ENCODE measurements around the gene ZYX. TPM values are rescaled to one million over a fixed set of nuclear protein-coding genes. Genes with fewer than 3 reads are reported as not detected.
A peak's percentile ranks its signal among the peaks of the same experiment; 100 is the strongest.

The ZYX gene, protein sequence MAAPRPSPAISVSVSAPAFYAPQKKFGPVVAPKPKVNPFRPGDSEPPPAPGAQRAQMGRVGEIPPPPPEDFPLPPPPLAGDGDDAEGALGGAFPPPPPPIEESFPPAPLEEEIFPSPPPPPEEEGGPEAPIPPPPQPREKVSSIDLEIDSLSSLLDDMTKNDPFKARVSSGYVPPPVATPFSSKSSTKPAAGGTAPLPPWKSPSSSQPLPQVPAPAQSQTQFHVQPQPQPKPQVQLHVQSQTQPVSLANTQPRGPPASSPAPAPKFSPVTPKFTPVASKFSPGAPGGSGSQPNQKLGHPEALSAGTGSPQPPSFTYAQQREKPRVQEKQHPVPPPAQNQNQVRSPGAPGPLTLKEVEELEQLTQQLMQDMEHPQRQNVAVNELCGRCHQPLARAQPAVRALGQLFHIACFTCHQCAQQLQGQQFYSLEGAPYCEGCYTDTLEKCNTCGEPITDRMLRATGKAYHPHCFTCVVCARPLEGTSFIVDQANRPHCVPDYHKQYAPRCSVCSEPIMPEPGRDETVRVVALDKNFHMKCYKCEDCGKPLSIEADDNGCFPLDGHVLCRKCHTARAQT
- 284 to 295 TPM (median 290 TPM) in 3 replicates for total RNA-seq

GRCh38 chr7:143380646-143381426, at the start of gene ZYX:
Gene ZYX, plus strand, starts transcription at chr7:143381345. Its CDS starts 227 bp downstream, at chr7:143381572.
- Mint-ChIP-seq H3K27me3 (ENCODE audit: low read depth) (no peaks in the 10 kb centered on the region), H3K4me1 (peaks cover 31% of the 10 kb centered on the region), H3K36me3 (no peaks in the 10 kb centered on the region), H3K9me3 (no peaks in the 10 kb centered on the region), H3K27ac (peak within 1 kb of the TSS; percentile 87), H3K4me3 (peak within 1 kb of the TSS; percentile 76)
- DNase-seq (ENCODE audit: low spot score in 2 of 2, unreplicated experiment in 2 of 2): peak; percentile 82 to 88
- TF ChIP-seq CTCF (IDR thresholded peaks at IDR 0.05; ENCODE audit: unreplicated experiment): no peak

- Mint-ChIP-seq H3K4me3 (no peak overlapping the region), H3K36me3 (no peaks in the 10 kb centered on the region), H3K4me1 (no peaks in the 10 kb centered on the region), H3K27ac (no peak overlapping the region), H3K27me3 (ENCODE audit: low read depth) (peaks cover 18% of the 10 kb centered on the region), H3K9me3 (no peaks in the 10 kb centered on the region)
- TF ChIP-seq CTCF (IDR thresholded peaks at IDR 0.05; ENCODE audit: unreplicated experiment): no peak
- DNase-seq (ENCODE audit: low spot score in 2 of 2, unreplicated experiment in 2 of 2): no peak
Measured at GRCh38 chr7:143334244-143334643, 46.9 kb upstream of the ZYX start.

GRCh38 chr7:143337216-143337615, 43.9 kb upstream of the ZYX start:
- no peaks in the 10 kb centered on the region for H3K4me1 Mint-ChIP-seq
- H3K36me3 Mint-ChIP-seq: no peaks in the 10 kb centered on the region
- H3K4me3 Mint-ChIP-seq: no peak overlapping the region
- peaks cover 23% of the 10 kb centered on the region for H3K27me3 Mint-ChIP-seq (ENCODE audit: low read depth)
- DNase-seq (ENCODE audit: low spot score in 2 of 2, unreplicated experiment in 2 of 2): no peak
- no peak overlapping the region for H3K27ac Mint-ChIP-seq
- no peak for TF ChIP-seq CTCF (IDR thresholded peaks at IDR 0.05; ENCODE audit: unreplicated experiment)
- no peaks in the 10 kb centered on the region for H3K9me3 Mint-ChIP-seq

DNA sequence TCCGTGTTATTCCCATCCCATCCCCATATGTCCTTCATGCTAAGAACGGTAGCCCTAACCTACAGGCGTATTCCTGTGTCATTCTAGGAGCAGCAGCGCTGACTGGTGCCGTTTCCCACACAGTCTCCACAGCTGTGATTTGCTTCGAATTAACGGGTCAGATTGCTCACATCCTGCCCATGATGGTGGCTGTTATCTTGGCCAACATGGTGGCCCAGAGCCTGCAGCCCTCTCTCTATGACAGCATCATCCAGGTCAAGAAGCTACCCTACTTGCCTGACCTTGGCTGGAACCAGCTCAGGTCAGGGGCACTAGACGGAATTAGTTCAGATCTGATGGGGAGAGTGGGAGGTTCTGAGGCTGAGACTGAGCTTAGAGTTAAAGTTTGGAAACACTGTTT, 39.3 kb upstream of the ZYX start:
- Mint-ChIP-seq H3K27ac (no peak overlapping the region), H3K36me3 (no peaks in the 10 kb centered on the region), H3K4me3 (no peak overlapping the region), H3K27me3 (ENCODE audit: low read depth) (peaks cover 33% of the 10 kb centered on the region), H3K4me1 (peaks cover 6% of the 10 kb centered on the region), H3K9me3 (no peaks in the 10 kb centered on the region)
- DNase-seq (ENCODE audit: low spot score in 2 of 2, unreplicated experiment in 2 of 2): no peak
- TF ChIP-seq CTCF (IDR thresholded peaks at IDR 0.05; ENCODE audit: unreplicated experiment): no peak

- no peak for DNase-seq (ENCODE audit: low spot score in 2 of 2, unreplicated experiment in 2 of 2)
- H3K4me1 Mint-ChIP-seq: peaks cover 6% of the 10 kb centered on the region
Measured at GRCh38 chr7:143343596-143343995, 37.5 kb upstream of the ZYX start.

More at GRCh38 chr7:143343596-143343995, 37.5 kb upstream of the ZYX start:
- no peak overlapping the region for H3K27ac Mint-ChIP-seq
- no peaks in the 10 kb centered on the region for H3K9me3 Mint-ChIP-seq
- no peaks in the 10 kb centered on the region for H3K36me3 Mint-ChIP-seq
- H3K4me3 Mint-ChIP-seq: no peak overlapping the region
- no peak for TF ChIP-seq CTCF (IDR thresholded peaks at IDR 0.05; ENCODE audit: unreplicated experiment)
- peaks cover 36% of the 10 kb centered on the region for H3K27me3 Mint-ChIP-seq (ENCODE audit: low read depth)

Data from mesothelial cell of epicardium (in vitro differentiated cells).